Astrocyte of the spinal cord (primary cell): ENCODE data around the gene AKT3.

Experiments used
- DNase-seq: peaks from one replicate; pipeline ENCODE4 v3.0.0; 2011; ENCODE audit warnings: low read depth, low spot score
- H3K4me3 ChIP-seq: 2 replicates; pipeline ENCODE4 v1.5.1; 2011; ENCODE audit warnings: low read depth, mild to moderate bottlenecking, low read length, moderate library complexity
- CTCF ChIP-seq: IDR thresholded peaks from 2 replicates; pipeline ENCODE4 v1.5.1; 2012; ENCODE audit warnings: low read depth, mild to moderate bottlenecking, low read length, inconsistent platforms
- in situ Hi-C: cut with HindIII; loops from 2 replicates; pipeline ENCODE4 v1.10.0; 2017; ENCODE audit warnings: low sequenced_read_pairs

Gene AKT3

GRCh38 chr1:243547891-243548290 is 302.2 kb downstream of the AKT3 start:
- in situ Hi-C loops: no loop called here
- DNase-seq: no peak
- TF ChIP-seq CTCF: no peak
- H3K4me3 ChIP-seq: no peak overlapping the region

- no peak for TF ChIP-seq CTCF
- no peak for DNase-seq
- in situ Hi-C loops: no loop called here
- H3K4me3 ChIP-seq: no peak overlapping the region
These were observed 303.6 kb downstream of the AKT3 start for GRCh38 chr1:243546457-243546856.

GRCh38 chr1:243543501-243543900 is 306.5 kb downstream of the AKT3 start:
- in situ Hi-C loops: no loop called here
- H3K4me3 ChIP-seq: no peak overlapping the region
- TF ChIP-seq CTCF: no peak
- DNase-seq: no peak

- no peak overlapping the region for H3K4me3 ChIP-seq
- in situ Hi-C loops: no loop called here
- no peak for TF ChIP-seq CTCF
- no peak for DNase-seq
These were observed 307.2 kb downstream of the AKT3 start for GRCh38 chr1:243542739-243543415.

GRCh38 chr1:243539636-243540035 is 310.4 kb downstream of the AKT3 start:
- DNase-seq: no peak
- no peak for TF ChIP-seq CTCF
- H3K4me3 ChIP-seq: no peak overlapping the region
- in situ Hi-C loops: no loop called here

- H3K4me3 ChIP-seq: no peak overlapping the region
- no peak for DNase-seq
- in situ Hi-C loops: no loop called here
- TF ChIP-seq CTCF: no peak
These were observed 315.0 kb downstream of the AKT3 start for GRCh38 chr1:243535014-243535413.
